CD4-positive, alpha-beta T cell treated with Interleukin-4 for 4 hours (primary cell): Measurements from ENCODE around the gene DGUOK.
"Not testable (repeated sequence)": the region's sequence is repeated elsewhere in the genome, so short reads cannot be mapped to it uniquely, and the experiment has no call there.

Experiments
- DNase-seq: peaks from one replicate; pipeline ENCODE4 v3.0.0-alpha.2; 2020

DGUOK gene

GRCh38 chr2:73922681-73923080 lies 4.0 kb upstream of the DGUOK start:
- DNase-seq, result no peak

- DNase-seq, result no peak
Observed at GRCh38 chr2:73925033-73925704, 1.5 kb upstream of the DGUOK start.

- no peak for DNase-seq
Observed at GRCh38 chr2:73925853-73926492, 707 bp upstream of the DGUOK start.

- DNase-seq, result no peak
Observed at GRCh38 chr2:73927344-73927743, 664 bp downstream of the DGUOK start.

GRCh38 chr2:73928963-73929347 lies 2.3 kb downstream of the DGUOK start:
- no peak for DNase-seq

- no peak for DNase-seq
Observed at GRCh38 chr2:73930386-73930785, 3.7 kb downstream of the DGUOK start.

GRCh38 chr2:73931531-73932500 lies 5.1 kb downstream of the DGUOK start:
- peak; percentile 58 for DNase-seq

GRCh38 chr2:73933194-73933593 lies 6.5 kb downstream of the DGUOK start:
- DNase-seq, result no peak

- DNase-seq, result no peak
Observed at GRCh38 chr2:73935641-73936040, 9.0 kb downstream of the DGUOK start.

- no peak for DNase-seq
Observed at GRCh38 chr2:73937103-73937885, 10.6 kb downstream of the DGUOK start.

- DNase-seq, result no peak
Observed at GRCh38 chr2:73937899-73938298, 11.2 kb downstream of the DGUOK start.

GRCh38 chr2:73938718-73939352 lies 12.2 kb downstream of the DGUOK start:
- DNase-seq, result peak; percentile 28

- DNase-seq, result peak; percentile 34
Observed at GRCh38 chr2:73939419-73939818, 12.7 kb downstream of the DGUOK start.

GRCh38 chr2:73940066-73940465 lies 13.4 kb downstream of the DGUOK start:
- not testable (repeated sequence) for DNase-seq

- DNase-seq, result no peak
Observed at GRCh38 chr2:73942664-73943063, 16.0 kb downstream of the DGUOK start.

GRCh38 chr2:73944714-73945113 lies 18.0 kb downstream of the DGUOK start:
- DNase-seq, result no peak

GRCh38 chr2:73946215-73946614 lies 19.5 kb downstream of the DGUOK start:
- no peak for DNase-seq

GRCh38 chr2:73946666-73947065 lies 20.0 kb downstream of the DGUOK start:
- DNase-seq, result no peak

- DNase-seq, result no peak
Observed at GRCh38 chr2:73947412-73948018, 20.8 kb downstream of the DGUOK start.

- DNase-seq, result no peak
Observed at GRCh38 chr2:73949802-73950201, 23.1 kb downstream of the DGUOK start.

GRCh38 chr2:73952499-73953446 lies 26.1 kb downstream of the DGUOK start:
- no peak for DNase-seq
